GM12864 (cell line): Measurements from ENCODE around the gene SLC4A8.

Experiments
- DNase-seq: peaks from one replicate; pipeline ENCODE4 v3.0.0-alpha.2; 2011; ENCODE audit warnings: low read depth
- H3K4me3 ChIP-seq: 2 replicates; pipeline ENCODE4 v1.5.1; 2011; ENCODE audit warnings: mild to moderate bottlenecking, low read depth, low read length, control low read depth
- TF ChIP-seq, protein P1 (sequence below): IDR thresholded peaks from 2 replicates; pipeline ENCODE4 v1.5.1; 2011; ENCODE audit warnings: low read depth, mild to moderate bottlenecking, moderate library complexity, low read length, control low read depth, inconsistent platforms; ENCODE audit errors: missing control alignments

Gene SLC4A8

DNA sequence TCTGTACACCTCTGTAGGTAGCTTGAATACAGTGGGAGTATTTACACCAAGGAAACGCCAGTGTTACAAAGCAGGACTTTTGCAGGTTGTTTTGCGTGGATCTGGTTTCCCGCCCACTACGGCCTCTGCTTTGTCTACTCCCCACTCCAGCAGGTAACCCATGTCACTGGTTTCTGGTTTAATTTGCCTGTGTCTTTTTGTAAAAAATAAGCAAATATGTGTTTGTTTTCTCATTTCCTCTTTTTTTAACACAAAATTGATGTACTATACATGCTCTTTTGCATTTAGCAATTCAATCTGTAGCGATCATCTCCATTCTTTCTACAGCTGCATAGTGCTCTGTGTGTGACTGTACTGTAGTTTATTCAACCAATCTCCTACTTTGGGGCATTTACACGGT, 123.0 kb downstream of the SLC4A8 start:
- H3K4me3 ChIP-seq: no peak overlapping the region
- DNase-seq: no peak
- TF ChIP-seq, protein P1, sequence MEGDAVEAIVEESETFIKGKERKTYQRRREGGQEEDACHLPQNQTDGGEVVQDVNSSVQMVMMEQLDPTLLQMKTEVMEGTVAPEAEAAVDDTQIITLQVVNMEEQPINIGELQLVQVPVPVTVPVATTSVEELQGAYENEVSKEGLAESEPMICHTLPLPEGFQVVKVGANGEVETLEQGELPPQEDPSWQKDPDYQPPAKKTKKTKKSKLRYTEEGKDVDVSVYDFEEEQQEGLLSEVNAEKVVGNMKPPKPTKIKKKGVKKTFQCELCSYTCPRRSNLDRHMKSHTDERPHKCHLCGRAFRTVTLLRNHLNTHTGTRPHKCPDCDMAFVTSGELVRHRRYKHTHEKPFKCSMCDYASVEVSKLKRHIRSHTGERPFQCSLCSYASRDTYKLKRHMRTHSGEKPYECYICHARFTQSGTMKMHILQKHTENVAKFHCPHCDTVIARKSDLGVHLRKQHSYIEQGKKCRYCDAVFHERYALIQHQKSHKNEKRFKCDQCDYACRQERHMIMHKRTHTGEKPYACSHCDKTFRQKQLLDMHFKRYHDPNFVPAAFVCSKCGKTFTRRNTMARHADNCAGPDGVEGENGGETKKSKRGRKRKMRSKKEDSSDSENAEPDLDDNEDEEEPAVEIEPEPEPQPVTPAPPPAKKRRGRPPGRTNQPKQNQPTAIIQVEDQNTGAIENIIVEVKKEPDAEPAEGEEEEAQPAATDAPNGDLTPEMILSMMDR: no peak

DNA sequence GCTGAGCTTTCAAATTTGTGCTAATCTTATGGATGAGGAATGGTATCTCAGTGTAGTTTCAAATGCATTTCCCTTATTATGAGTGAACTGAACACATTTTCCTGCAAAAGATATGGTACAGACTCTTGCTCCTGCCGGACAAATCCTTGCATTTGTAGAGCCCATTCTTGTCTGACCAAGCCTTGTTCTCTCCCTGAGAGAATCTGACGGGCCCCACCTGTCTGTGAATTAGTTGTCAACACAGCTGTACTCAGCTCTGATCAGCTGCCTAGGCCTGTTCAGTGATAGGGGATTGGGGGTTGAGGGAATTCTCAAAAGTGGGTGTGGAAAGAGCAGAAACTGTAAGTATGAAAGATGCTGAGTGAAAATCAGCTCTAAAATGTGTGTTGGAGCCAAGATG, 123.6 kb downstream of the SLC4A8 start:
- DNase-seq: no peak
- no peak overlapping the region for H3K4me3 ChIP-seq
- TF ChIP-seq, protein P1: no peak

DNA sequence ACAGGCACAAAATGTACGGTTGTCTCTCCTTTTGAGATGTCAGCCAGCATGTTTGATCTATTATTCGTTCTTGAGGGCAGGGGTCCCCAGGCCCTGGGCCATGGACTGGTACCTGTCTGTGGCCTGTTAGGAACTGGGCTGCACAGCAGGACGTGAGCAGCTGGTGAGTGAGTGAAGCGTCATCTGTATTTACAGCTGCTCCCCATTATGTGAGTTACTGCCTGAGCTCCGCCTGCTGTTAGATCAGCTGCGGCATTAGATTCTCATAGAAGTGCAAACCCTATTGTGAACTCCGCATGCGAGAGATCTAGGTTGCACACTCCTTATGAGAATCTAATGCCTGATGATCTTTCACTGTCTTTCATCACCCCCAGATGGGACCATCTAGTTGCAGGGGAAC, 125.0 kb downstream of the SLC4A8 start:
- no peak for DNase-seq
- TF ChIP-seq, protein P1: no peak
- H3K4me3 ChIP-seq: no peak overlapping the region
